NCI-H748 (cell line): ENCODE data around the gene ADAMTSL2.

Source experiments
- DNase-seq: peaks from one replicate; lab custom pipeline; 2025; ENCODE audit not compliant: unreplicated experiment; lab: John Stamatoyannopoulos, UW

The ADAMTSL2 gene

GRCh38 chr9:133572821-133573361, 38.4 kb downstream of the ADAMTSL2 start:
- DNase-seq = no peak

GRCh38 chr9:133573791-133574515, 39.4 kb downstream of the ADAMTSL2 start:
- no peak for DNase-seq

- DNase-seq = no peak
Measured at GRCh38 chr9:133574771-133575170, 40.3 kb downstream of the ADAMTSL2 start.

DNA sequence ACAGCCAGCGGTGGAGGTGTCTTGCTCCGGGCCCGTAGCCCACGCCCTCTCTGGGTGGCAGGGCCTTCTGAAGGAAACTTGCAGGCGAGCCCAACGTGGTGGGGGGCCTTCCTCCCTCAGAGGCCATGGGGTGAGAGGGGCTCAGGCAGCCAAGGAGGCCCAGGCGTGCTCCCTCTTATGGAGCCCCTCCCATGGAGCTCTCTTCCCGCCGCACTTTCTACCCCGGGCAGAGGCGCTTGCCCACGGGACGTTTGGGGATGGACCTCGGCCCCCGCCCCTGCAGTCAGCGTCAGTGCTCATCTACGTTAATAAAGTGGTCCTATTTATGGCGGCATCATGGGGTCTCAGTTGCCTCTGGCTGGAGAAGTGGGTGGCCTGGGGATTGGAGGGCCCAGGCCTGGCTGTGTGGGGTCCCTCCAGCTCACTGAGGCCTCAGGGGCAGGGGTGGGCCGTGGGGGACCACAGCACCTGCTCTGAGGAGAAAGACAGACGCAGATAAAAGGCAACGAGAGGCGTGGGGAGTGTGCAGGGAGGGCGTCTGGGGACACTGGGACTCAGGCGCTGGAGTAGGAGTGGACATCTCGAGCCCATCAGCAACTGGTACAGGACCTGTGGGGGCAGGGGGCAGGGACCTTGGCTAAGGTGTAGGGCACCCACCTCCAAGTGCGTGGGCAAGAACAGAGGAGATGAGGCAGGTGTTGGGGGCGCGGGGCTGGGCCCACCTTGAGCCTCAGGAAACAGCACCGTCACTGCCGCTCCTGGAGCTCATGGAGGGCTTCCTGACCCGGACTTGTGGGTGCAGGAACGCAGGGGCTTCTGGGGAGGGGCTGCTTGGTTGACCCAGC, 40.9 kb downstream of the ADAMTSL2 start:
- no peak for DNase-seq

DNA sequence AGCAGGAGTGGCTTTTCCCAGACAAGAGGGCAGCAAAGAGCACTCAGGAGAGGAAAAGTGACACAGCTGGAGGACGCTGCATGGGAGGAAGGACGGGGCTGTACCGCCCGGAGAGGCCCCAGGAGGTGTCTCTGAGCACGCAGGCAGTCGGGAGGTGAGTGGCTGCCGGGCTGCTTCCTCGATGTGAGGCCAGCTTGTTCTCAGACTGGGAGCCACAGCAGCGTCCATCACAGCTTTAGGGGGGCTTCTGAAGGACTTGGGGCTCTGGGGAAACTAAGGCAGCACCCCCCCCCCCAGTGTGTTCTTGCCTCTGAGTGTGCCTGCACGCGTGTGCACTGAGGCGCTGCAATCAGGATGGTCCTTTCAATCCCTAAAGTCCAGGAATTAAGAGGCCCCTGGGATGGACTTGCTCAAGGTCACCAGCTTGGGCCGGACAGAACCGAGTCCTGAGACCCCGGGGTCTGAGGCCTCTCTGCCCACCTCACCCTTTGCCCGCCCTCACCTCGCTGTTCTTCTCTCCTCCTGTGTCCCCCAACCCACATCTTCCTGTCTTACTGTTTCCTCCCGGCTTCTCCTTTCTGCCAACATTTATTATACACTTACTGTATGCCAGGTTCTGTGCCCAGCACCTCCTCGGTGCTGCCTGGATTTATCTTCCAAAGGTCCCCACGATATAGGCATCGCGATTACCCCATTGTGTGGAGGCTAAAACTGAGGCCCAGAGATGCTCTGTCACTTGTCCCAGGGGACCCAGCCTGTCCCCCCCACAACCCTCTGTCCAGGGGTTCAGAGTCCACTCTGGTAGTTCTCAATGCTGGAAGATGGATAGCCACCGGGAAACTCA, 41.7 kb downstream of the ADAMTSL2 start:
- no peak for DNase-seq

- no peak for DNase-seq
Measured at GRCh38 chr9:133576875-133577736, 42.6 kb downstream of the ADAMTSL2 start.

DNA sequence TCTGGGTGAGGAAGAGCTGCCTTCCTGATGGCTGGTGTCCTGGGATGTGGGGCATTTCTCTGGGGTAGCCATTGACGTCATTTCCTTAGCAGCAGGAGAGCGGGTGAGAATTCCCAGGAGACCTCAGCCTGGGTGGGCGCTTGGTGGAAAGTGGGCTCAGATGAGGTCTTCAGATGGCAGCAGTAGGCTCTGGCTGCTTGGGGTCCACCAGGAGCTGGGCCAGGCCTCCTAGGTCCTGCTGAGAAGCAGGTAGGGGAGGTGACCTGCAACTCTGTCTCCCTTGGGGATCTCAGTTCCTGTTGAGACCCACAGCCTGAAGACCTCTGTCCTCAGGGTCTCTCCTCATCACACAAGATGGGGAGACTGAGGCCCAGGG, 43.2 kb downstream of the ADAMTSL2 start:
- DNase-seq = no peak

DNA sequence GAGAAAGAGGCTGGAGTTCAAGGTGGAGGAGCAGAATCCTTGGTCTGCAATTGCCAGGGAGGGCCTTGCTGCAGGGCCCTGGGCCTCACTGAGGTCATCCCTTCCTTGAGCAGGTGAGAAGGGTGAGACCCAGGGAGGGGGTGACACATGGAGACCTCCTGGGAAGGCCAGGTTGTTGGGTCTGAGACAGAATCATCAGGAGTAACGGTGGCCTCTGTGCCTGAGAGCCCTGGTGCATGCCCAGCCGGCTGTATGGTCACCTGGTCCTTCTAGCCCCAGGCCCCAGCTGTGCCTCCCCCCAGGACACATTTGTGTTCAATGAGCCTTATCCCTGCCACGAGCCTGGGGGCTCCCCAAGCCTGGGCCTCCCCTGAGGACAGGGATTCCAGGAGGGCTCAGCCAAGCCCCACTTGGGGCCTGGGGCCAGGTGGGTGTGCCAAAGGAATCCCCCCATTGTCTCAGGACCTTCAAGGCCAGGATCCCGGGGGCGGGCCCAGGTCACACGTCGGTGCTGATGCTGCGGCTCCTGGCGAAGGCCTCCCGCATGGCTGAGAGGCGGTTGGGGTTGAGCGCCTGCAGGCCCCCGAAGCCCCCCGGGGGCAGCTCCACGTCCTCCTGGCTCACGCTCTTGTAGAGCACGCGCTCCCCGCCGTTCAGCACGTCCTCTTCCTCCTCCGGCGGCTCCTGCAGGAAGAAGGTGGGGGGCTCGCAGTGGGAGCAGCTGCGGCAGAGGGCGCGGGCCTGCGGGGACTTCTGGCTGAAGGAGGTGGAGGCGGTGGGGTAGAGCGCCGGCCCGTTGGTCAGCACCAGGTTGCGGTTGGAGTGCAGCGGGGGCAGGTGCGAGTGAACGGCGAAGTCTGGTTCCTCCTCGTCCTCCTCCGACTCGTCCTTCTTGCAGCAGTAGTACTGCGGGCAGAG, 44.3 kb downstream of the ADAMTSL2 start:
- DNase-seq = no peak

DNA sequence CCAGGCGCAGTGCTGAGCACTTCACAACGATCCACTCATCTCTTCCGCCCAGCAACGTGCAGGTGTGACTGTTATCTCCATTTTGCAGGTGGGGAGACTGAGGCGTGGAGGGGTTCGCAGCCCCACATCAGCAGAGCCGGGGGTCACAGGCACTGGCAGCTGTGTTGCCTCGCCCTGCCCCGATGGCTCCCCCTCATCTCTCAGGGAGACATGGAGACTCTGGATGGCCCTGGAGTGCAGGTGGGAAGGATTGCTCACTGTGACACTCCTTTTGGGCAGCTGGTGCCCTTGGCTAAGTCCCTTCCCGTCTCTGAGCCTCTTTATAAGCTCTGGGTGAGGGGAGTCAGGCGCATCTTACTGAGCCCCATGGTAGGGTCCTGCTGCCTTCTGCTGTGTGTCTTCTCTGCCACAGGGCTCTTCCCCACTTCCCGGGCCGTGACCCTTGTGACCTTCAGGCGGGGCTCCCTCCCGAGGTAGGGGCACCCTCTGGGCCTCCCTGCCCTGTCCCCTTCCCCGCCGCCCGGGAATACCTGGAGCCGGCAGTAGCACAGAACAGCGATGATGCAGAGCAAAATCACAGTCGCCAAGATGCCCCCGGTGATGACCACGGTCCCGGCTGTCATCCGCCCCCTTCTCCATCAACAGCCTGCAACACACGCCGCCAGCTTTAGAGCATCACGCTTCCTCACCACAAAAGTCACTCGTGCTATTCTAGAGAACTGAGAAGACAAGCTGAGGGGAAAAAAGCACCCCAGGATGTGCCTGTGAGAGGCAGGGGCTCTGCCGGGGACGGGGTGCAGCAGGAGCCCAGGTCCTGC, 45.3 kb downstream of the ADAMTSL2 start:
- DNase-seq = no peak

GRCh38 chr9:133580419-133580738, 45.9 kb downstream of the ADAMTSL2 start:
- DNase-seq = no peak

- DNase-seq = no peak
Measured at GRCh38 chr9:133581011-133581410, 46.5 kb downstream of the ADAMTSL2 start.

DNA sequence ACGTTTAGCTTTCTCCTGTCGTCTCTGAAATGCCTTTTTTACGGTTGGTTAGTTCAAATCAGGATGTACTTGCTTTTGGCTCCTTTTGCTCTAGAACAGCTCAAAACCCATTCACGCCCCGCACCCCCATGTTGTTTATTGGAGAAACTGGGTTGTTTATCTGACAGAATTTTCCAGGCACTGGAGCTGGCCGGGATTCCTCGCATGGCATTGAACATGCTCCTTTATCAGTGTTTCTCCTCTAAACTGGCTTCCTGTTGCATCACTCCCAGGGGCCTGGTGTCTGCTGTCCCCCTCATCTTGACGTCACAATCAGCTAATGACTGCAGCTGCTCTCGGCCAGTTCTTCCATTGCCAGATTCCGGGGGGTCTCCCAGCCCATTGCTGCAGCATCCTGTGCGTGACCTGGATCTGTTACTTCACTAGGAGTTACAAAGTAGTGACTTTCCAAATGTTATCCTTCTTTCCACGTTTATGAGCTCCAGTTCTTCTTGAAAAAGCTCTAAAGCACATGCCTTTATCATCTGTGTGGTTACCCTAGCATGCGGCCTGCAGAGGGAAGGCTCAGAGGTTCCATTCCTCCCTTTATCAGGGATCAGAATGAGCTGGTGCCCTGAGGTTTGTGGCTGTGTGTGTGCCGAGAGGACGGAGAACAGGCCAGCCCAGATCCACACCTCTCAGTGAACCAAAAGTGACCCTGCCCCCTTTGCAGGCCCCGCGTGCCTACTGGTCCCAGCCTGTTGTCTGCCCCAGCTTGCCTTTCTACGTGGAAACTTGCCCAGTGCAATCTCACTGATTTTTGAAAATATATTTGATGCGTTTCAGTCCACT, 47.2 kb downstream of the ADAMTSL2 start:
- no peak for DNase-seq

DNA sequence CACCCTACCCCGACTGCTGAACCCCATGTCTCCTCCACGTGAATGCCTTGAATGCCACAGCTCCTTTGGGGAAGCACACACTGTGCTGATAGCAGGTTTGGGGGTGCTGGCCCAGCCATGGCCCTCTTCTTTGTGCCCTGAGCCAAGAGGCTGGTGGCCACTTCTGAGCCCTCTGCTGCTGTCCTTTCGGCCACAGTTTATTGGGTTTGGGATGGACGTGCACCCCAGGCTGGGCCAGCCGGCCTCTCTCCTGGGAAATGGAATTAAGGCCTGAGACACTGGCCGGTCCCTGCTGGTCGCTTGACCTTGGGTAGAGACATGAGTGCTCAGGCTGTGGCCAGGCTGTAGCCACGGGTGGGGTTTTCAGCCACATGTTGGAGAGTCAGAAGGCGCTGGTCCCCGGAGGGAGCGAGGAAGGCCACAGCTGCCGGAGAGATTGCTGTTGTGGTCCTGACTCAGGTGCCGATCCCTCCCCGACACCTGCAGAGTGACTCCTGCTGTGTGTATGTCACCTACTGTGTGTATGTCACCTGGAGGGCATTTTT, 48.1 kb downstream of the ADAMTSL2 start:
- no peak for DNase-seq

GRCh38 chr9:133583111-133583510, 48.6 kb downstream of the ADAMTSL2 start:
- DNase-seq = no peak

DNA sequence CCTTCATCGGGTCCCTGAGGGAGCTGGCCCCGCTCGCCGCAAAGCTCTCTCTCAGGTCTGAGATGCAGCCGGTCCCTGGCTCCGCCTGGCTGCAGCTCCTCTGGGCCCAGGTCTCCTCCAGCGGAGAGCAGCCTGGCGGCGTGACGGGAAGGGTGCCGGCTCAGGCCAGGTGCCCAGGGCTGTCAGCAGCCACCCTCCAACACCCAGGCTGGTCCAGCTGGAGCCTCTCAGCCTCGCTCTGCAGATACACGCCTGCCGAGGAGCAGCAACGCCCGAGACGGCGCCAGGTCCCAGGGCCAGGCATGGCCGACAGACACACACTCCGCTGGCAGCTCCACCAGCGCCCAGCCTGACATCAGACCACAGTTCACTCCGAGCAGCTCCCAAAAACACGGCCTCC, 49.1 kb downstream of the ADAMTSL2 start:
- no peak for DNase-seq

- DNase-seq = peak; percentile 35
Measured at GRCh38 chr9:133584167-133584558, 49.7 kb downstream of the ADAMTSL2 start.
